Smooth muscle cell of the umbilical artery (primary cell): ENCODE results near the gene FBRS. TPM values are rescaled to one million over a fixed set of nuclear protein-coding genes. Genes with fewer than 3 reads are reported as not detected.

Source experiments
- total RNA-seq: library from RNA; depleted of rRNA; stranded (reverse); fragments of >200 nt; gene quantifications from 2 replicates; pipeline ENCODE4 v1.2.3, GENCODE V29; 2014

FBRS gene
- total RNA-seq = 20.5 and 27.5 TPM in 2 replicates

GRCh38 chr16:30657866-30658730 lies at the start of gene FBRS:
TSS of gene FBRS (plus strand) at chr16:30658431. CDS start at chr16:30659519, 1,088 bp downstream.

GRCh38 chr16:30609926-30610839 lies 48.0 kb upstream of the FBRS start, which contains the start of gene ZNF689:
TSS of gene ZNF689 (minus strand) at chr16:30610389. CDS start at chr16:30610041, 348 bp downstream.

GRCh38 chr16:30650369-30651123 lies 7.7 kb upstream of the FBRS start, which contains the start of gene PRR14:
TSS of gene PRR14 (plus strand) at chr16:30650960. CDS start at chr16:30651646, 686 bp downstream.

GRCh38 chr16:30698816-30699614 lies 40.8 kb downstream of the FBRS start, which contains the start of gene SRCAP:
TSS of gene SRCAP (plus strand) at chr16:30699171. CDS start at chr16:30700825, 1,654 bp downstream.

Other genes starting within 250 kb of the FBRS start
- gene DCTPP1, start 228.4 kb upstream of the FBRS start, total RNA-seq = 5.6 and 13.6 TPM in 2 replicates
- gene SEPHS2, start 212.6 kb upstream of the FBRS start, total RNA-seq = 7.7 and 8.8 TPM in 2 replicates
- gene ITGAL, start 185.7 kb upstream of the FBRS start, total RNA-seq = 0.89 TPM in 1 of 2 replicates, not detected in the other
- 12.8 and 16.0 TPM in 2 replicates for gene ZNF768, start 131.9 kb upstream of the FBRS start, total RNA-seq
- gene ZNF747, start 123.6 kb upstream of the FBRS start, total RNA-seq = 7.6 and 9.5 TPM in 2 replicates
- gene ZNF764, start 100.1 kb upstream of the FBRS start, total RNA-seq = 4.2 and 4.8 TPM in 2 replicates
- 4.8 and 7.6 TPM in 2 replicates for gene ZNF688, start 86.7 kb upstream of the FBRS start, total RNA-seq
- 11.6 TPM in 2 replicates for gene ZNF785, start 72.7 kb upstream of the FBRS start, total RNA-seq
- 3.6 TPM in 2 replicates for gene ZNF689, start 48.0 kb upstream of the FBRS start, total RNA-seq
- 8.0 and 8.7 TPM in 2 replicates for gene PRR14, start 7.5 kb upstream of the FBRS start, total RNA-seq
- 19.3 and 48.8 TPM in 2 replicates for gene SRCAP, start 40.7 kb downstream of the FBRS start, total RNA-seq
- gene PHKG2, start 90.0 kb downstream of the FBRS start, total RNA-seq = 16.4 and 20.8 TPM in 2 replicates
- 1.2 and 1.4 TPM in 2 replicates for gene CFAP119, start 103.6 kb downstream of the FBRS start, total RNA-seq
- gene RNF40, start 103.9 kb downstream of the FBRS start, total RNA-seq = 63.5 and 93.2 TPM in 2 replicates
- gene ZNF629, start 128.8 kb downstream of the FBRS start, total RNA-seq = 6.8 and 10.7 TPM in 2 replicates
- gene BCL7C, start 235.6 kb downstream of the FBRS start, total RNA-seq = 25.5 and 26.6 TPM in 2 replicates
- 2.7 and 4.4 TPM in 2 replicates for gene CTF1, start 238.2 kb downstream of the FBRS start, total RNA-seq